Lower leg skin (tissue), 4 donors: Measurements from ENCODE around the gene FCER2. TPM values are rescaled to one million over a fixed set of nuclear protein-coding genes. Genes with fewer than 3 reads are reported as not detected.

Experiments used
- DNase-seq, 2 donors: peaks; one replicate each; pipeline ENCODE4 v3.0.0-alpha.2; 2019; ENCODE audit warnings: low spot score in 2 of 2
- H3K4me3 ChIP-seq: fragments of 200-600 bp; sonication (generic); 2 replicates; pipeline ENCODE4 v1.5.1; 2017; ENCODE audit warnings: mild to moderate bottlenecking, low read depth; ENCODE audit not compliant: poor library complexity, severe bottlenecking
- CTCF ChIP-seq, 3 donors: fragments of 450-650 bp; IDR thresholded peaks; one replicate each; pipeline ENCODE4 v1.5.1; 2016; ENCODE audit warnings: antibody characterized with exemption in 3 of 3, mild to moderate bottlenecking in 3 of 3, moderate library complexity in 2 of 3
- POLR2A ChIP-seq, 2 donors: fragments of 450-650 bp; IDR thresholded peaks; one replicate each; pipeline ENCODE4 v1.6.1; 2016 to 2017; ENCODE audit warnings: antibody characterized with exemption in 2 of 2, mild to moderate bottlenecking in 1 of 2, moderate library complexity in 1 of 2
- WGBS, 2 donors: methylation state at CpG; one replicate each; pipeline ENCODE4 v1.1.5; 2018; 5-methylcytosine and 5-hydroxymethylcytosine counted together
- intact Hi-C: fragments of 100-400 bp; cut with DNase I; formaldehyde crosslinking; loops from one replicate; pipeline ENCODE4 v1.15.0; 2023; ENCODE audit warnings: low total_unique reads
- total RNA-seq, 4 donors: library from RNA; depleted of rRNA; stranded (reverse); fragments of >200 nt; gene quantifications; one replicate each; pipeline ENCODE4 v1.1.0, GENCODE V29; 2016

FCER2 gene
- total RNA-seq, 4 donors from 2014 or later = not detected

- WGBS, 2 donors = 40 to 43% methylated on average over 22 of the region's 22 CpGs
- no peak overlapping the region for H3K4me3 ChIP-seq
- intact Hi-C loops = loop anchor here (2.0 to 10.0 kb wide), 2 partner anchors 111 to 325 kb away; no protein-coding TSS in a partner anchor
- no peak for DNase-seq
- TF ChIP-seq CTCF (IDR thresholded peaks at IDR 0.05) (no peak), POLR2A (IDR thresholded peaks at IDR 0.05) (no peak)
Measured at GRCh38 chr19:7679771-7680605, 21.9 kb downstream of the FCER2 start.

GRCh38 chr19:7678971-7679751 lies 22.8 kb downstream of the FCER2 start:
- H3K4me3 ChIP-seq = no peak overlapping the region
- intact Hi-C loops = no loop called here
- no peak for DNase-seq
- TF ChIP-seq POLR2A (IDR thresholded peaks at IDR 0.05) (no peak), CTCF (IDR thresholded peaks at IDR 0.05) (no peak)
- 38 to 40% methylated on average over 28 to 30 of the region's 30 CpGs for WGBS, 2 donors

- no peak for DNase-seq
- intact Hi-C loops = no loop called here
- TF ChIP-seq POLR2A (IDR thresholded peaks at IDR 0.05) (no peak), CTCF (IDR thresholded peaks at IDR 0.05) (no peak)
- H3K4me3 ChIP-seq = no peak overlapping the region
- 55 to 56% methylated on average over 12 of the region's 12 CpGs for WGBS, 2 donors
Measured at GRCh38 chr19:7677669-7678311, 24.1 kb downstream of the FCER2 start.

GRCh38 chr19:7676854-7677253 lies 25.1 kb downstream of the FCER2 start, which contains the start of gene MCEMP1:
TSS of gene MCEMP1 (plus strand) at chr19:7677090. CDS start at chr19:7677121, 31 bp downstream.
- DNase-seq = peak in 1 of 2 donors; percentile 88
- intact Hi-C loops = no loop called here
- WGBS, 2 donors = 34 to 35% methylated on average over 10 of the region's 10 CpGs
- TF ChIP-seq POLR2A (IDR thresholded peaks at IDR 0.05) (no peak), CTCF (IDR thresholded peaks at IDR 0.05) (no peak)
- no peak within 1 kb of the TSS for H3K4me3 ChIP-seq

GRCh38 chr19:7676376-7676775 lies 25.6 kb downstream of the FCER2 start:
- intact Hi-C loops = no loop called here
- DNase-seq = peak in 1 of 2 donors; percentile 38
- 33% methylated on average over 7 of the region's 7 CpGs for WGBS, 2 donors

More at GRCh38 chr19:7676376-7676775, 25.6 kb downstream of the FCER2 start:
- H3K4me3 ChIP-seq = no peak overlapping the region
- TF ChIP-seq POLR2A (IDR thresholded peaks at IDR 0.05) (no peak), CTCF (IDR thresholded peaks at IDR 0.05) (no peak)
